Measurements from ENCODE around the gene ABCC2. TPM values are rescaled to one million over a fixed set of nuclear protein-coding genes. Genes with fewer than 3 reads are reported as not detected.

Gene ABCC2
- total and polyA plus RNA-seq, 2 donors (not counting 1 experiment from before 2014, with no cell fraction given) = 0.17 to 0.66 TPM

- Histone ChIP-seq H3K9ac (ENCODE audit: insufficient read depth, low read length) (no peak overlapping the region), H3K4me3 (replicated peaks in 1 of 4; ENCODE audit: control extremely low read depth in 1 of 4, insufficient read depth in 1 of 4, low read depth in 3 of 4, low read length in 4 of 4) (no peak overlapping the region), H3K4me1 (ENCODE audit: control insufficient read depth, extremely low read depth, insufficient read depth, low read length) (peaks cover 5% of the 10 kb centered on the region), H4K20me1 (ENCODE audit: control insufficient read depth, extremely low read depth, insufficient read depth, low read length) (no peaks in the 10 kb centered on the region), H3K79me2 (ENCODE audit: control insufficient read depth, insufficient read depth, low read length) (no peaks in the 10 kb centered on the region), H3K36me3 (ENCODE audit: control insufficient read depth, insufficient read depth, low read length) (no peaks in the 10 kb centered on the region), H2AFZ (ENCODE audit: low read length) (no peak overlapping the region), H3K9me3 (ENCODE audit: control insufficient read depth, insufficient read depth, low read depth, low read length) (no peaks in the 10 kb centered on the region), H3K27me3 (ENCODE audit: control insufficient read depth, insufficient read depth, low read length) (no peaks in the 10 kb centered on the region), H3K27ac (ENCODE audit: insufficient read depth, low read length) (no peak overlapping the region), H3K4me2 (ENCODE audit: extremely low read depth, insufficient read depth, low read length) (no peak overlapping the region)
- TF ChIP-seq CTCF (conservative IDR thresholded peaks at IDR 0.05 in 1 of 2, IDR thresholded peaks at IDR 0.05 in 1 of 2; ENCODE audit: low read depth in 1 of 2, low read length in 2 of 2) (no peak), EZH2 (IDR thresholded peaks at IDR 0.05; ENCODE audit: low read length, missing control alignments) (no peak)
- DNase-seq (ENCODE audit: low read depth in 2 of 2) = no peak
Measured at GRCh38 chr10:99740260-99740659, 42.2 kb upstream of the ABCC2 start.

- Histone ChIP-seq H3K4me1 (ENCODE audit: control insufficient read depth, extremely low read depth, insufficient read depth, low read length) (peaks cover 5% of the 10 kb centered on the region), H3K4me3 (replicated peaks in 1 of 4; ENCODE audit: control extremely low read depth in 1 of 4, insufficient read depth in 1 of 4, low read depth in 3 of 4, low read length in 4 of 4) (no peak overlapping the region), H3K9me3 (ENCODE audit: control insufficient read depth, insufficient read depth, low read depth, low read length) (no peaks in the 10 kb centered on the region), H2AFZ (ENCODE audit: low read length) (no peak overlapping the region), H3K27ac (ENCODE audit: insufficient read depth, low read length) (no peak overlapping the region), H4K20me1 (ENCODE audit: control insufficient read depth, extremely low read depth, insufficient read depth, low read length) (no peaks in the 10 kb centered on the region), H3K9ac (ENCODE audit: insufficient read depth, low read length) (no peak overlapping the region), H3K79me2 (ENCODE audit: control insufficient read depth, insufficient read depth, low read length) (no peaks in the 10 kb centered on the region), H3K36me3 (ENCODE audit: control insufficient read depth, insufficient read depth, low read length) (no peaks in the 10 kb centered on the region), H3K27me3 (ENCODE audit: control insufficient read depth, insufficient read depth, low read length) (no peaks in the 10 kb centered on the region), H3K4me2 (ENCODE audit: extremely low read depth, insufficient read depth, low read length) (no peak overlapping the region)
- no peak for DNase-seq (ENCODE audit: low read depth in 2 of 2)
- TF ChIP-seq CTCF (conservative IDR thresholded peaks at IDR 0.05 in 1 of 2, IDR thresholded peaks at IDR 0.05 in 1 of 2; ENCODE audit: low read depth in 1 of 2, low read length in 2 of 2) (no peak), EZH2 (IDR thresholded peaks at IDR 0.05; ENCODE audit: low read length, missing control alignments) (no peak)
Measured at GRCh38 chr10:99740933-99741559, 41.4 kb upstream of the ABCC2 start.

- Histone ChIP-seq H3K36me3 (ENCODE audit: control insufficient read depth, insufficient read depth, low read length) (no peaks in the 10 kb centered on the region), H3K27ac (ENCODE audit: insufficient read depth, low read length) (no peak overlapping the region)
Measured at GRCh38 chr10:99742254-99742653, 40.2 kb upstream of the ABCC2 start.

More at GRCh38 chr10:99742254-99742653, 40.2 kb upstream of the ABCC2 start:
- Histone ChIP-seq H3K4me2 (ENCODE audit: extremely low read depth, insufficient read depth, low read length) (no peak overlapping the region), H3K79me2 (ENCODE audit: control insufficient read depth, insufficient read depth, low read length) (no peaks in the 10 kb centered on the region), H3K4me3 (replicated peaks in 1 of 4; ENCODE audit: control extremely low read depth in 1 of 4, insufficient read depth in 1 of 4, low read depth in 3 of 4, low read length in 4 of 4) (no peak overlapping the region), H4K20me1 (ENCODE audit: control insufficient read depth, extremely low read depth, insufficient read depth, low read length) (no peaks in the 10 kb centered on the region), H3K9me3 (ENCODE audit: control insufficient read depth, insufficient read depth, low read depth, low read length) (no peaks in the 10 kb centered on the region), H3K9ac (ENCODE audit: insufficient read depth, low read length) (no peak overlapping the region), H3K27me3 (ENCODE audit: control insufficient read depth, insufficient read depth, low read length) (no peaks in the 10 kb centered on the region), H3K4me1 (ENCODE audit: control insufficient read depth, extremely low read depth, insufficient read depth, low read length) (peaks cover 5% of the 10 kb centered on the region), H2AFZ (ENCODE audit: low read length) (no peak overlapping the region)
- TF ChIP-seq CTCF (conservative IDR thresholded peaks at IDR 0.05 in 1 of 2, IDR thresholded peaks at IDR 0.05 in 1 of 2; ENCODE audit: low read depth in 1 of 2, low read length in 2 of 2) (no peak), EZH2 (IDR thresholded peaks at IDR 0.05; ENCODE audit: low read length, missing control alignments) (no peak)
- no peak for DNase-seq (ENCODE audit: low read depth in 2 of 2)
